GF-D8 (cell line): ENCODE data around the gene FRMD1.

Source experiments
- DNase-seq: peaks from one replicate; lab custom pipeline; 2025; lab: John Stamatoyannopoulos, UW

The FRMD1 gene

GRCh38 chr6:168111911-168112310, 32.9 kb upstream of the FRMD1 start:
- DNase-seq, result no peak

GRCh38 chr6:168110437-168110836, 31.4 kb upstream of the FRMD1 start:
- no peak for DNase-seq

- DNase-seq, result no peak
These were observed 30.2 kb upstream of the FRMD1 start for GRCh38 chr6:168109171-168109570.

- no peak for DNase-seq
These were observed 28.4 kb upstream of the FRMD1 start for GRCh38 chr6:168107191-168107983.

- DNase-seq, result no peak
These were observed 27.6 kb upstream of the FRMD1 start for GRCh38 chr6:168106633-168107005.

- DNase-seq, result no peak
These were observed 27.0 kb upstream of the FRMD1 start for GRCh38 chr6:168105813-168106632.

GRCh38 chr6:168104636-168105035, 25.6 kb upstream of the FRMD1 start:
- DNase-seq, result no peak

- DNase-seq, result no peak
These were observed 24.2 kb upstream of the FRMD1 start for GRCh38 chr6:168103050-168103830.

GRCh38 chr6:168102315-168102985, 23.4 kb upstream of the FRMD1 start:
- no peak for DNase-seq

GRCh38 chr6:168101590-168102314, 22.7 kb upstream of the FRMD1 start:
- no peak for DNase-seq

GRCh38 chr6:168100803-168101589, 22.0 kb upstream of the FRMD1 start:
- DNase-seq, result no peak

GRCh38 chr6:168100011-168100802, 21.2 kb upstream of the FRMD1 start:
- DNase-seq, result no peak

GRCh38 chr6:168099201-168100010, 20.4 kb upstream of the FRMD1 start:
- DNase-seq, result no peak

GRCh38 chr6:168098431-168098861, 19.4 kb upstream of the FRMD1 start:
- no peak for DNase-seq

- no peak for DNase-seq
These were observed 18.8 kb upstream of the FRMD1 start for GRCh38 chr6:168097621-168098430.

GRCh38 chr6:168097221-168097620, 18.2 kb upstream of the FRMD1 start:
- DNase-seq, result no peak

GRCh38 chr6:168096271-168096764, 17.3 kb upstream of the FRMD1 start:
- DNase-seq, result no peak
